ENCODE results near the gene KRTAP5-3. TPM values are rescaled to one million over a fixed set of nuclear protein-coding genes. Genes with fewer than 3 reads are reported as not detected.

Gene KRTAP5-3
- total RNA-seq, 4 donors from 2014 or later, result not detected

GRCh38 chr11:1643146-1643690 lies 35.0 kb upstream of the KRTAP5-3 start:
- intact Hi-C loops (cut with DNase I; ENCODE audit: low total_unique reads) (no loop called here), in situ Hi-C loops (cut with MboI; ENCODE audit: low pct_ligation_motif_present in 1 of 4, low pct_unique_long_range_greater_than_20kb in 1 of 4, low sequenced_read_pairs in 3 of 4) (no loop called here)
- Histone ChIP-seq H3K27me3 (peaks cover 19% of the 10 kb centered on the region), H3K4me3 (no peak overlapping the region), H3K36me3 (no peaks in the 10 kb centered on the region), H3K4me1 (peaks cover 0 to 19% (median 10%) of the 10 kb centered on the region in 4 donors), H3K27ac (no peak overlapping the region), H3K9me3 (no peaks in the 10 kb centered on the region)
- DNase-seq, result no peak
- WGBS, 2 donors (ENCODE audit: low coverage in 1 of 2), result 95% methylated on average over 18 of the region's 20 CpGs; no CpG with 5 or more reads in 1 of the 2 donors
- no peak for TF ChIP-seq POLR2AphosphoS5 (IDR thresholded peaks at IDR 0.05)
- no peak for TF ChIP-seq POLR2A (IDR thresholded peaks at IDR 0.05)
- no peak for TF ChIP-seq EP300 (IDR thresholded peaks at IDR 0.05; ENCODE audit: low read depth)
- no peak for TF ChIP-seq CTCF (IDR thresholded peaks at IDR 0.05)

GRCh38 chr11:1642288-1643145 lies 34.3 kb upstream of the KRTAP5-3 start:
- DNase-seq, result no peak
- Histone ChIP-seq H3K27ac (no peak overlapping the region), H3K36me3 (no peaks in the 10 kb centered on the region), H3K4me1 (peaks cover 0 to 22% (median 10%) of the 10 kb centered on the region in 4 donors), H3K9me3 (no peaks in the 10 kb centered on the region), H3K27me3 (peaks cover 19% of the 10 kb centered on the region), H3K4me3 (no peak overlapping the region)
- intact Hi-C loops (cut with DNase I; ENCODE audit: low total_unique reads) (no loop called here), in situ Hi-C loops (cut with MboI; ENCODE audit: low pct_ligation_motif_present in 1 of 4, low pct_unique_long_range_greater_than_20kb in 1 of 4, low sequenced_read_pairs in 3 of 4) (no loop called here)
- WGBS, 2 donors (ENCODE audit: low coverage in 1 of 2), result 86% methylated on average over 20 of the region's 29 CpGs; no CpG with 5 or more reads in 1 of the 2 donors
- TF ChIP-seq EP300 (IDR thresholded peaks at IDR 0.05; ENCODE audit: low read depth), result no peak
- TF ChIP-seq POLR2AphosphoS5 (IDR thresholded peaks at IDR 0.05), result no peak
- TF ChIP-seq CTCF (IDR thresholded peaks at IDR 0.05), result no peak
- no peak for TF ChIP-seq POLR2A (IDR thresholded peaks at IDR 0.05)

GRCh38 chr11:1641096-1641495 lies 32.8 kb upstream of the KRTAP5-3 start:
- Histone ChIP-seq H3K27ac (no peak overlapping the region), H3K4me3 (no peak overlapping the region), H3K4me1 (peaks cover 0 to 22% (median 10%) of the 10 kb centered on the region in 4 donors), H3K36me3 (no peaks in the 10 kb centered on the region), H3K9me3 (no peaks in the 10 kb centered on the region), H3K27me3 (peaks cover 22% of the 10 kb centered on the region)
- no peak for TF ChIP-seq POLR2AphosphoS5 (IDR thresholded peaks at IDR 0.05)
- no peak for TF ChIP-seq POLR2A (IDR thresholded peaks at IDR 0.05)
- TF ChIP-seq CTCF (IDR thresholded peaks at IDR 0.05), result no peak
- TF ChIP-seq EP300 (IDR thresholded peaks at IDR 0.05; ENCODE audit: low read depth), result no peak
- WGBS, 2 donors (ENCODE audit: low coverage in 1 of 2), result 87% methylated on average over 15 of the region's 15 CpGs; no CpG with 5 or more reads in 1 of the 2 donors
- no peak for DNase-seq
- intact Hi-C loops (cut with DNase I; ENCODE audit: low total_unique reads), result no loop called here
- in situ Hi-C loops (cut with MboI; ENCODE audit: low pct_ligation_motif_present in 1 of 4, low pct_unique_long_range_greater_than_20kb in 1 of 4, low sequenced_read_pairs in 3 of 4), result no loop called here

- no peak overlapping the region for H3K4me3 ChIP-seq
- intact Hi-C loops (cut with DNase I; ENCODE audit: low total_unique reads) (no loop called here), in situ Hi-C loops (cut with MboI; ENCODE audit: low pct_ligation_motif_present in 1 of 4, low pct_unique_long_range_greater_than_20kb in 1 of 4, low sequenced_read_pairs in 3 of 4) (no loop called here)
- WGBS, 2 donors (ENCODE audit: low coverage in 1 of 2), result 58% methylated on average over 32 of the region's 32 CpGs; no CpG with 5 or more reads in 1 of the 2 donors
- H3K27me3 ChIP-seq, result peaks cover 22% of the 10 kb centered on the region
- peaks cover 0 to 22% (median 10%) of the 10 kb centered on the region in 4 donors for H3K4me1 ChIP-seq
- no peaks in the 10 kb centered on the region for H3K36me3 ChIP-seq
- peak overlapping the region in 1 of 4 donors; percentile 63 for H3K27ac ChIP-seq
- no peaks in the 10 kb centered on the region for H3K9me3 ChIP-seq
- DNase-seq, result peak; percentile 38
- TF ChIP-seq POLR2A (IDR thresholded peaks at IDR 0.05), result no peak
- TF ChIP-seq CTCF (IDR thresholded peaks at IDR 0.05), result peak; percentile 55 to 83 (median 77)
- TF ChIP-seq POLR2AphosphoS5 (IDR thresholded peaks at IDR 0.05), result no peak
- no peak for TF ChIP-seq EP300 (IDR thresholded peaks at IDR 0.05; ENCODE audit: low read depth)
Measured at GRCh38 chr11:1640076-1640946, 32.0 kb upstream of the KRTAP5-3 start.
